Activated T-helper 1 cell treated with Interleukin-2 at 50 U/mL for 16 hours (primary cell): ENCODE results near the gene VRK2.
"Not testable (repeated sequence)": the region's sequence is repeated elsewhere in the genome, so short reads cannot be mapped to it uniquely, and the experiment has no call there.

ENCODE experiments used
- DNase-seq: peaks from one replicate; pipeline ENCODE4 v3.0.0-alpha.2; 2020; ENCODE audit warnings: low read depth

Gene VRK2

GRCh38 chr2:58054264-58054663 lies 7.7 kb downstream of the VRK2 start:
- DNase-seq: no peak

- DNase-seq: no peak
These were observed 8.6 kb downstream of the VRK2 start for GRCh38 chr2:58055033-58055786.

DNA sequence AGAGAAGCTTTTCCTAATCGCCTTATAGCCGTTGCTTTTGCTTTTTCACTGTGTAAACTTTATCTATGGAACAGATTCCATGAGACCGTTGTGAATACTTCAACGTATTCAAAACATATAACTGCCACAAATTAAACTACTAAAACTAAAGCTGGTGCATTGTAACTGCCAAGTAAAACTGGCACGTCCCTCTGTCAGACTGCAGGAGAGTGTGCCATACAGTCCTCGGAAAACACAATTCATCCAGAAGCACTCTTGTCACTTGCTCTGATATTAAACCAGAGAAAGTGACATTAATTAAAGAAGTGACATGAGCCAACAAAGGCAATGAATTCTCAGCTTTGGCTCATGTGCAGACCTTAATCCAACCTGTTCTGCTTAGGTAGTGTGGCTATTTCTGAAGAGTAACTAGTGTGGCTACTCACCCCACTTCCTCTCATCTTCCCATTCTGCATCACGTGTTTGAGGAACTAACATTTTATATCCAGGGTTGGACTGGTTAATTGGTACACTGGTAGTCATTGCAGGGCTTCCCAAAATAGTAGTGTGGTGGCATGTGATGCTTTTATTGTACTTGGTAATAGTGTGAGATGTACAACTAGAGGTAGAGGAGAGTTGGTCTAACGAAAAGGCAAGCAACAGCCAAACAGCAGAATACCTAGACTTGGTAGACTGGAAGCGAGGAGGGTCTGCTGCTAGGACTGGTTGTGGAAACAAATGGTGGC lies 9.7 kb downstream of the VRK2 start:
- no peak for DNase-seq

DNA sequence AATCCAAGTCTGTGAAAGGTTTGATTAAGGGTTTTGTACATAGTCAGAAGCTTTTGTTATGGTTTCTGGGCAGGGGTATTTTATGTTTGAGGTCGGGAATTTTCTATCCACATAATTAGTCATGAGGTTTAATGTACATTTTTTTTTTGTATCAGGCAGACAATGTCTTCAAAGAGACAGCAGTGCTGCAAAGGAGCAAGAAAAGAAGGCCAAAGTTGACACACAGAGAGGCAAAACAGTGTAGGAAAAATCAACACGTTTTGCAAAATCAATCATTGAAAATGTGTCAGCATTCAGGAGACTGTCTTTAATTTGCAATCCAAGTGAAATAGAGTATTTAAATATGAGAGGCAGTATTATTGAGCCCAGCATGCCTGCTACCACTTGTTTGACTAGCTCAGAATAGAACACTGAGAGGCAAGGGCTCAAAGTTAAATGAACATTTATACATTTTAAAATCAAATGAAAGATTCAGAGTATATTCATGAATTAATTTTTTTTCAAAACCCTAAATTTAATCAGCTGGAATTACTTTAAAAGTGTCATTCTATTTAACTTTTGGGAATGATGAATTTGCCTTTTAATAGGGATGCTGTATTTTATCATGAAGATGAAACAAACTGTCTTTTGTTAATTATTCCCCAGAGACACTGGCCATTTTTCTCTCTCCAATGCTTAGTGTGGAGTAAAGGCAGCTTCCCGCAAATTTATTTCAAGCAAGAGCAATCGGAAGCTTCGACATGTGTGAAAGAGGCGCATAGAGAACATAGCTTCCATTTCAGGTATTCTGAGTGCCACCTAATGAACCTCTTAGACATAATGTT lies 11.3 kb downstream of the VRK2 start:
- no peak for DNase-seq

GRCh38 chr2:58063641-58064040 lies 17.0 kb downstream of the VRK2 start:
- DNase-seq: no peak

DNA sequence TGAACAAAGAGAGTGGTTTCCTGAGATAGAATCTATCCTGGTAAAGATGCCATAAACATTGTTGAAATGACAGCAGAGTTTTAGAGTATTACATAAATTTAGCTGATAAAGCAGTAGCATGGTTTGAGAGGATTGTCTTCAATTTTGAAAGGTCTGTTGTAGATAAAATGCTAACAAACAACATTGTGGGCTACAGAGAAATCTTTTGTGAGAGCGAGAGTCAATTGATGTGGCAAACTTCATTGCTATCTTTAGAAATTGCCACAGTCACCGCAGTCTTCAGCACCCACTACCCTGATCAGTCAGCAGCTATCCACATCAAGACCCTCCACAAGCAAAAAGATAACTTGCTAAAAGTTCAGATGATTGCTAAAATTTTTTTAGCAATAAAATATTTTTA lies 17.5 kb downstream of the VRK2 start:
- no peak for DNase-seq

DNA sequence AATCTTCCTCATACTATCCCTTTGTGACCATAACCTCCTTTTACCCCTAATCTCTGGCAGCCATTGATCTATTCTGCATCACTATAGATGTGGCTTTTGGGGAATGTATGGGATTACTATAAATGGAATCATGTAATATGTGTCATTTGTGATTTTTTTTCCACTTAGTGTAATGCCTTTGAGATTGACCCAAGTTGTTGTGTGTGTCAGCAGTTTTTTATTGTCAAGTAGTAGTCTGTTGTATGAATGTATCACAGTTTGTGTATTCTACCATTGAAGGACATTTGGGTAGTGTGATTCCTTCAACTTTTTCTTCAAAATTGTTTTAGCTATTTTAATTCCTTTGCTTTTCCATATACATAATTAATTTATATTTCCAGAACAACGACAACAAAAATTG lies 18.6 kb downstream of the VRK2 start:
- DNase-seq: no peak

DNA sequence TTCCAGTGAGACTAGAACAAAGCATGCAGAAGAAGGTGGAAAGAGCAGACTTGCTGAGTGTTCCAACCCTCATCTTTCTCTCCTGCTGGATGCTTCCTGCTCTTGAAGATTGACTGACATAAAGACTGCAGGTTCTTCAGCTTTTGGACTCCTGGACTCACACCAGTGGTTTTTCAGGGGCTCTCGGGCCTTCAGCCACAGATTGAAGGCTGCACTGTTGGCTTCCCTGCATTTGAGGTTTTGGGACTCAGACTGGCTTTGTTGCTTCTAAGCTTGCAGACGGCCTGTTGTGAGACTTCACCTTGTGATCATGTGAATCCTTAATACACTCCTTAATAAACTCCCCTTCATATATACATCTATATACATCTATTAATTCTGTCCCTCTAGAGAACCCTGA lies 20.4 kb downstream of the VRK2 start:
- no peak for DNase-seq

DNA sequence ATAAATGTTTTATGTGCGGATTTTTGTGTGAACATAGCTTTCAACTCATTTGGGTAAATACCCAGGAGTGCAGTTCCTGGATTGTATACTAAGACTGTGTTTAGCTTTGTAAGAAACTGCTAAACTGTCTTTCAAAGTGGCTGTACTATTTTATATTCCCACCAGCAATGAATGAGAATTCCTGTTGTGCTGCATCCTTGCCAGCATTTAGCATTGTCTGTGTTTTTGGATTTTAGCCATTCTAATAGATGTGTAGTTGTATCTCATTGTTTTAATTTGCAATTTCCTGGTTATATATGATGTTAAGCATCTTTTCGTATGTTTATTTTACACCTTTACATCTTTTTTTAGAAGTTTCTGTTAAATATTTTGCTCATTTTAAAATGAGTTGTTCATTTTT lies 24.2 kb downstream of the VRK2 start:
- DNase-seq: no peak

DNA sequence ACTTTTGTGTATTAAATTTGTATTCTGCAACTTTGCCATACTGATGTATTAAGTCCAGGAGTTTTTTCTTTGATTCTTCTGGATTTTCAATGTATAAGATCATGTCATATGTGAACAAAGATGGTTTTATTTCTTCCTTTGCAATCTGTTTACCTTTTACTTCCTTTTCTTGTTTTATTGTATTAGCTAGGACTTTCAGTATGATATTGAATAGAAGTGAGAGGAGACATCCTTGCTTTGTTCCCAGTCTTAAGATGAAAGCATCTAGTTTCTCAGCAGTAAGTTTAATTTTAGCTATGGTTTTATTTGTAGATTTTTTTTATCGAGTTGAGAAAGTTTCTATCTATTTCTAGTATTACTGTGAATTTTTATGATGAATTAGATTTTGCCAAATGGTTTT lies 25.5 kb downstream of the VRK2 start:
- no peak for DNase-seq

- no peak for DNase-seq
These were observed 26.4 kb downstream of the VRK2 start for GRCh38 chr2:58073008-58073407.

GRCh38 chr2:58073751-58074150 lies 27.1 kb downstream of the VRK2 start:
- DNase-seq: no peak

DNA sequence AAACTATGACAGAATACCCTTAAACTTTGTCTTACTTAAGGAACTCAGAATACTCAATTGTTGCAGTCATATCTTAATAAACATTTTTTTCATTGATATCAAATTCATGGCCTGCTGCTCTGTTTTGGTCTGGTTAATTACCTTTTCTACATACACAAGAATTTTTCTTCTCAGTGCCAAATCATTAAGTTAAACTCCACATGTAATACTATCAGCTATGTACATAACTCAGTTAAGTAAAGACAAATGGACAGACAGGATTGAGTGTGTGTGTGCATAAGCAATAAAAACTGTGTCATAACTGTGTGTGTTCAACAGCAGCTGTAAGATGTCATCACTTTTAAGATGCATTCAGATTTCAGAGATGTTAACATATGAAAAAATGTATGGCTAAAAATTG lies 34.4 kb downstream of the VRK2 start:
- no peak for DNase-seq

GRCh38 chr2:58089081-58089480 lies 42.5 kb downstream of the VRK2 start:
- DNase-seq: no peak

- not testable (repeated sequence) for DNase-seq
These were observed 46.2 kb downstream of the VRK2 start for GRCh38 chr2:58092772-58093171.

GRCh38 chr2:58097025-58097424 lies 50.4 kb downstream of the VRK2 start:
- DNase-seq: no peak

GRCh38 chr2:58098254-58099095 lies 51.9 kb downstream of the VRK2 start:
- DNase-seq: no peak

DNA sequence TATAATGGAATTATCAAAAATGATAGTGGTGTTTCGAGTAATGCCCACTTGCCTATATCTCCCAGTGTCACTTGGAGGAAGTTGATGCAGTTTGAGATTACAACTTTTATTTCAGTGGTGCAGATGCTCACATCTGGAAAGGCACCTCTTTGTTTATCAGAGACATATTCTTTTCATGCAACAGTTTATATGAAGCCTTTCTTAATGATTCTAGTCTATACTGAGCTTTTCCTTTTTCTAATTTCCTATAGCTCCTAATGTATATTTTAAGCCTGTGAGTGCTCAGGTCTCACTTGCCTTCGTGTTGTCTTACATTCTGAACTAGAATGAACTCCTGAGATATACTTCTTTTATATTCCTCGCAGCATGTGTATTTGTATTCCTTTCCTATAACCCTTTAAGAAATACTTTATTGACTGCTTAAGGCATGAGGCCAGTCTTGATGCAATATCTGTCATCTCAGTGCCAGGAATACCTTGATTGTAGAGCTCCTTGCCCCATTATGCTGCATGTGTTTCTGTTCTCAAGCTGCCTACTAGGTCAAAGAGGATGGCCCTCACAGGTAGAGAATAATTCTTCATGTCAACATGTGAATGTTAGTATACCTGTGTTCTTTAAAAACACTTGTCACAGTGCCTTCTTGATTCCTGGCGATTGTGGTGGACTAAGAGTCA lies 52.6 kb downstream of the VRK2 start:
- no peak for DNase-seq

GRCh38 chr2:58101500-58101899 lies 54.9 kb downstream of the VRK2 start:
- no peak for DNase-seq

DNA sequence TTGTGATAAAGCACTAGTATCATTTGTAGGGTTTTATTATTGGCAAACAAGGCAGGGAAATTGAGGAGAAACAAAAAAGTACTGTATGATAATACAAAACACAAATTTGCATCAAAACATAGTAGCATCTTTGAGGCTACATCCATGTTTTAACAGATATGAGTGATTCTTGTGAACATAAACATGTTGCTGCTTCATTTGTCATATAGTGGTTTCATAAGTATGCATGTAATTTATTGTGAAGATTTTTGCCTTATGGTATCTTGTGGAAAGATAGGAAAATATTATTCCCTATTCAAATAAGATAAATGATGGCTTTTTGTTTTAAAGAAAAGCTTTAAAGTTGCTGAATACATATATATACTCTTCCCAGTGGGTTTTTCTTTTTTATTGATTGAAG lies 60.3 kb downstream of the VRK2 start:
- DNase-seq: no peak
